Bronchial epithelial cell (primary cell): ENCODE data around the gene CDKN2C. TPM values are rescaled to one million over a fixed set of nuclear protein-coding genes. Genes with fewer than 3 reads are reported as not detected.

ENCODE experiments used
- DNase-seq: peaks from one replicate; pipeline ENCODE4 v3.0.0-alpha.2; 2010; ENCODE audit warnings: low read depth
- FAIRE-seq: peaks from 2 replicates; lab custom pipeline; 2011; peaks lifted over from hg19 to GRCh38; lab: Jason Lieb, UNC
- H3K27me3 ChIP-seq: 2 replicates; pipeline ENCODE4 v1.5.1; 2011; ENCODE audit warnings: low read length; ENCODE audit not compliant: control insufficient read depth, insufficient read depth
- H3K36me3 ChIP-seq: 2 replicates; pipeline ENCODE4 v1.5.1; 2011; ENCODE audit warnings: low read length; ENCODE audit not compliant: control insufficient read depth, insufficient read depth
- H3K4me3 ChIP-seq: 2 replicates; pipeline ENCODE4 v1.5.1; 2011; ENCODE audit warnings: mild to moderate bottlenecking, low read depth, low read length, control low read depth
- CTCF ChIP-seq: IDR thresholded peaks from 2 replicates; pipeline ENCODE4 v1.5.1; 2011; ENCODE audit warnings: mild to moderate bottlenecking, moderate library complexity, low read length, control low read depth, inconsistent platforms; ENCODE audit not compliant: insufficient read depth, severe bottlenecking
- total RNA-seq: library from RNA; depleted of rRNA; stranded (reverse); fragments of >200 nt; gene quantifications from 2 replicates; pipeline ENCODE4 v1.2.1, GENCODE V29; 2014

Gene CDKN2C
- total RNA-seq, 1 donor from 2014 or later, result 0.79 TPM

- DNase-seq (no peak), FAIRE-seq (no peak)
- TF ChIP-seq CTCF, result no peak
- Histone ChIP-seq H3K27me3 (no peaks in the 10 kb centered on the region), H3K4me3 (no peak overlapping the region), H3K36me3 (no peaks in the 10 kb centered on the region)
These were observed 2.7 kb downstream of the CDKN2C start for GRCh38 chr1:50972766-50973165.

GRCh38 chr1:50973255-50973654 lies 3.2 kb downstream of the CDKN2C start:
- DNase-seq (no peak), FAIRE-seq (no peak)
- Histone ChIP-seq H3K36me3 (no peaks in the 10 kb centered on the region), H3K4me3 (no peak overlapping the region), H3K27me3 (no peaks in the 10 kb centered on the region)
- no peak for TF ChIP-seq CTCF

DNA sequence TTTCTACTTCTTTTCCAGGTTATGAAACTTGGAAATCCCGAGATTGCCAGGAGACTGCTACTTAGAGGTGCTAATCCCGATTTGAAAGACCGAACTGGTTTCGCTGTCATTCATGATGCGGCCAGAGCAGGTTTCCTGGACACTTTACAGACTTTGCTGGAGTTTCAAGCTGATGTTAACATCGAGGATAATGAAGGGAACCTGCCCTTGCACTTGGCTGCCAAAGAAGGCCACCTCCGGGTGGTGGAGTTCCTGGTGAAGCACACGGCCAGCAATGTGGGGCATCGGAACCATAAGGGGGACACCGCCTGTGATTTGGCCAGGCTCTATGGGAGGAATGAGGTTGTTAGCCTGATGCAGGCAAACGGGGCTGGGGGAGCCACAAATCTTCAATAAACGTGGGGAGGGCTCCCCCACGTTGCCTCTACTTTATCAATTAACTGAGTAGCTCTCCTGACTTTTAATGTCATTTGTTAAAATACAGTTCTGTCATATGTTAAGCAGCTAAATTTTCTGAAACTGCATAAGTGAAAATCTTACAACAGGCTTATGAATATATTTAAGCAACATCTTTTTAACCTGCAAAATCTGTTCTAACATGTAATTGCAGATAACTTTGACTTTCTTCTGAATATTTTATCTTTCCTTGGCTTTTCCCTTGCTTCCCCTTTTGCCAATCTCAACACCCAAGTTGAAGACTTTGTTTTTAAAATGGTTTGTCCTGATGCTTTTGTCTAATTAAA lies 4.0 kb downstream of the CDKN2C start:
- no peak overlapping the region for H3K4me3 ChIP-seq
- FAIRE-seq, result no peak
- no peak for TF ChIP-seq CTCF
- DNase-seq, result no peak
- H3K27me3 ChIP-seq, result no peaks in the 10 kb centered on the region
- no peaks in the 10 kb centered on the region for H3K36me3 ChIP-seq

GRCh38 chr1:50974618-50974935 lies 4.5 kb downstream of the CDKN2C start:
- H3K4me3 ChIP-seq, result no peak overlapping the region
- H3K27me3 ChIP-seq, result no peaks in the 10 kb centered on the region
- DNase-seq (no peak), FAIRE-seq (no peak)
- no peak for TF ChIP-seq CTCF
- H3K36me3 ChIP-seq, result no peaks in the 10 kb centered on the region

DNA sequence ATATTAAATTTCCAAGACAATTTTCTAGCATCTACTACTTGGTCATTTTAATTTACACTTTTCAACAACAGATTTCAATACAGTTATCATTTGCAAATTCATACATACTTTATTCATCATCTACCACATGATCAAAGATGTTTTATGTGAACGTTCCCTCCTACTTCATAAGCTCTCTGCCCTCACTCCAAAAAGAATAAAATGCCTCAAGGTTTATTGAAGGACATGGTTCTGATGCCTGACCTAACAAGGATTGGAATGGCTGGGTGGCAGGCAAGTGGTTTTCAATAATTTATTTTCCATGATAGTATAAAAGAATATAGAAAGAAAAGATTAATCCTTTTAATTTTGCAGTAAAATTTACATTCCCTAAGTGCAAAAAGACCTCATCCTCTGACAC lies 5.4 kb downstream of the CDKN2C start:
- DNase-seq, result no peak
- no peak for FAIRE-seq
- H3K27me3 ChIP-seq, result no peaks in the 10 kb centered on the region

More for the DNA sequence above, 5.4 kb downstream of the CDKN2C start:
- no peak for TF ChIP-seq CTCF
- Histone ChIP-seq H3K4me3 (no peak overlapping the region), H3K36me3 (no peaks in the 10 kb centered on the region)
